SK-N-SH (cell line): ENCODE measurements around the gene NOVA1. TPM values are rescaled to one million over a fixed set of nuclear protein-coding genes. Genes with fewer than 3 reads are reported as not detected.

Experiments
- CTCF ChIA-PET: fragments of 300-600, 350-600 bp; formaldehyde crosslinking; extraction: SDS; loops from one replicate; lab custom pipeline; 2021; lab: Yijun Ruan, JAX
- POLR2A ChIA-PET: fragments of 350-600 bp; sonication (Branson Sonifier 250); formaldehyde crosslinking; extraction: SDS; loops from one replicate; lab custom pipeline; 2020; ENCODE audit warnings: antibody characterized with exemption, inconsistent platforms; lab: Yijun Ruan, JAX
- DNase-seq: peaks from one replicate; pipeline ENCODE4 v3.0.0; 2012
- H2AFZ ChIP-seq: fragments of 200-600 bp; sonication (generic); 2 replicates; pipeline ENCODE4 v1.8.1; 2016; ENCODE audit warnings: antibody characterized with exemption, mild to moderate bottlenecking, low read depth
- H3F3A ChIP-seq: fragments of 200-600 bp; sonication (generic); replicated peaks from 2 replicates; pipeline ENCODE3; 2016; ENCODE audit warnings: antibody characterized with exemption, mild to moderate bottlenecking; ENCODE audit not compliant: insufficient read depth
- H3K27ac ChIP-seq, 2 experiments: fragments of 200-500 bp in 1 of 2; fragments of 200-600 bp in 1 of 2; sonication (Bioruptor generic) in 1 of 2; sonication (generic), shearing (Covaris generic) in 1 of 2; 2 replicates each; pipeline versions ENCODE4 v1.5.1 to v1.6.1; 2014 to 2016; ENCODE audit warnings: low read depth in 2 of 2, inconsistent platforms in 1 of 2, low read length in 1 of 2, mild to moderate bottlenecking in 1 of 2, mixed read lengths in 1 of 2
- H3K27me3 ChIP-seq: fragments of 200-600 bp; sonication (generic), shearing (Covaris generic); 2 replicates; pipeline ENCODE4 v1.6.1; 2016; ENCODE audit warnings: mixed run types; ENCODE audit not compliant: insufficient read depth
- H3K36me3 ChIP-seq, 2 experiments: fragments of 200-500 bp in 1 of 2; fragments of 200-600 bp in 1 of 2; sonication (Bioruptor generic) in 1 of 2; sonication (generic) in 1 of 2; replicated peaks in 1 of 2; 2 replicates each; pipeline versions ENCODE3 to v1.5.1; 2014 to 2016; ENCODE audit warnings: low read length in 1 of 2, mild to moderate bottlenecking in 1 of 2; ENCODE audit not compliant: insufficient read depth in 2 of 2, control insufficient read depth in 1 of 2
- H3K4me1 ChIP-seq, 2 experiments: fragments of 200-500 bp in 1 of 2; fragments of 200-600 bp in 1 of 2; sonication (Bioruptor generic) in 1 of 2; sonication (generic), shearing (Covaris generic) in 1 of 2; 2 replicates each; pipeline versions ENCODE4 v1.5.1 to v1.6.1; 2014 to 2016; ENCODE audit warnings: low read depth in 1 of 2, low read length in 1 of 2, mixed run types in 1 of 2; ENCODE audit not compliant: insufficient read depth in 2 of 2, control insufficient read depth in 1 of 2
- H3K4me2 ChIP-seq: fragments of 200-600 bp; sonication (generic), shearing (Covaris generic); 2 replicates; pipeline ENCODE4 v1.6.1; 2017; ENCODE audit warnings: mixed run types
- H3K4me3 ChIP-seq, 2 experiments: fragments of 200-500 bp in 1 of 2; fragments of 200-600 bp in 1 of 2; sonication (Bioruptor generic) in 1 of 2; sonication (generic), shearing (Covaris generic) in 1 of 2; 2 replicates each; pipeline versions ENCODE4 v1.5.1 to v1.8.1; 2014 to 2016; ENCODE audit warnings: low read depth in 2 of 2, inconsistent platforms in 1 of 2, low read length in 1 of 2, mild to moderate bottlenecking in 1 of 2, mixed read lengths in 1 of 2, moderate library complexity in 1 of 2
- H3K79me2 ChIP-seq: fragments of 200-600 bp; sonication (generic); 2 replicates; pipeline ENCODE4 v1.8.1; 2017; ENCODE audit warnings: mild to moderate bottlenecking; ENCODE audit not compliant: insufficient read depth
- H3K9ac ChIP-seq: fragments of 200-600 bp; sonication (generic); 2 replicates; pipeline ENCODE4 v1.6.1; 2017; ENCODE audit warnings: mixed run types
- H3K9me2 ChIP-seq: fragments of 200-600 bp; sonication (generic); 2 replicates; pipeline ENCODE4 v1.6.1; 2017; ENCODE audit warnings: mixed run types
- H3K9me3 ChIP-seq: fragments of 200-600 bp; sonication (generic); 2 replicates; pipeline ENCODE4 v1.6.1; 2017; ENCODE audit warnings: mixed run types, mild to moderate bottlenecking, moderate library complexity
- H4K20me1 ChIP-seq: fragments of 200-600 bp; sonication (generic); 2 replicates; pipeline ENCODE4 v1.6.1; 2017; ENCODE audit warnings: mild to moderate bottlenecking, mixed run types; ENCODE audit not compliant: insufficient read depth
- CHD2 ChIP-seq: fragments of 150-350 bp; IDR thresholded peaks from 2 replicates; pipeline ENCODE4 v1.6.1; 2018; ENCODE audit warnings: low read length; ENCODE audit not compliant: partially characterized antibody
- ELF1 ChIP-seq: IDR thresholded peaks from 2 replicates; pipeline ENCODE4 v1.4.0; 2012
- EP300 ChIP-seq, 2 experiments: IDR thresholded peaks; 2 replicates each; pipeline versions ENCODE4 v1.4.0 to v1.6.1; 2012; ENCODE audit warnings: borderline replicate concordance in 1 of 2, low read depth in 1 of 2, low read length in 1 of 2
- EZH2phosphoT487 ChIP-seq: fragments of 200-600 bp; sonication (generic); IDR thresholded peaks from 2 replicates; pipeline ENCODE4 v1.6.1; 2017; ENCODE audit warnings: low read depth, mixed run types, mild to moderate bottlenecking, antibody characterized with exemption, moderate library complexity, borderline replicate concordance
- FOSL2 ChIP-seq: IDR thresholded peaks from 2 replicates; pipeline ENCODE4 v1.4.0; 2012; ENCODE audit warnings: low read depth, mild to moderate bottlenecking, moderate library complexity, borderline replicate concordance
- FOXJ3 ChIP-seq: sonication (generic); formaldehyde crosslinking; IDR thresholded peaks from 2 replicates; pipeline ENCODE4 v1.5.1; 2020; ENCODE audit warnings: mild to moderate bottlenecking, missing genetic modification reagents
- GABPA ChIP-seq: IDR thresholded peaks from 2 replicates; pipeline ENCODE4 v1.4.0; 2012; ENCODE audit warnings: low read depth, mild to moderate bottlenecking
- NFIC ChIP-seq: IDR thresholded peaks from 2 replicates; pipeline ENCODE4 v1.4.0; 2012; ENCODE audit warnings: borderline replicate concordance
- PBX3 ChIP-seq: IDR thresholded peaks from 2 replicates; pipeline ENCODE4; 2012
- POLR2AphosphoS5 ChIP-seq: IDR thresholded peaks from 2 replicates; pipeline ENCODE4 v1.6.1; 2012; ENCODE audit warnings: low read depth, low read length
- RFX5 ChIP-seq: IDR thresholded peaks from 2 replicates; pipeline ENCODE4 v1.6.1; 2012; ENCODE audit warnings: mild to moderate bottlenecking, improper control_type of control experiment, low read length
- RXRA ChIP-seq: IDR thresholded peaks from 2 replicates; pipeline ENCODE4 v1.4.0; 2012; ENCODE audit warnings: low read depth, mild to moderate bottlenecking, borderline replicate concordance
- SIN3A ChIP-seq: IDR thresholded peaks from 2 replicates; pipeline ENCODE4 v1.6.1; 2012; ENCODE audit warnings: low read depth, mild to moderate bottlenecking, low read length, moderate library complexity, borderline replicate concordance
- SMC3 ChIP-seq: IDR thresholded peaks from 2 replicates; pipeline ENCODE4 v1.6.1; 2012; ENCODE audit warnings: low read depth, low read length, improper control_type of control experiment
- TCF12 ChIP-seq: IDR thresholded peaks from 2 replicates; pipeline ENCODE4 v1.4.0; 2012
- USF1 ChIP-seq: IDR thresholded peaks from 2 replicates; pipeline ENCODE4 v1.4.0; 2012; ENCODE audit warnings: low read depth, borderline replicate concordance
- YY1 ChIP-seq: IDR thresholded peaks from 2 replicates; pipeline ENCODE4 v1.4.0; 2012; ENCODE audit warnings: low read depth, mild to moderate bottlenecking
- WGBS: methylation state at CpG from one replicate; pipeline ENCODE4 v1.1.6; 2017; ENCODE audit warnings: low lambda C conversion rate; 5-methylcytosine and 5-hydroxymethylcytosine counted together
- polyA plus RNA-seq, 3 experiments: library from polyadenylated mRNA; depleted of rRNA; stranded (reverse); fragments of >200 nt; gene quantifications; 2 replicates each; pipeline ENCODE4 v1.2.3, GENCODE V29; 2012
- TF ChIP-seq, protein P1 (sequence below): IDR thresholded peaks from 2 replicates; pipeline ENCODE4 v1.6.1; 2012; ENCODE audit warnings: mild to moderate bottlenecking, low read depth, low read length, moderate library complexity
- TF ChIP-seq, protein P2 (sequence below): fragments of 150-350 bp; IDR thresholded peaks from 2 replicates; pipeline ENCODE4 v1.6.1; 2016; ENCODE audit warnings: mild to moderate bottlenecking, low read depth, low read length
- TF ChIP-seq, protein P3 (sequence below): fragments of 150-350 bp; IDR thresholded peaks from 2 replicates; pipeline ENCODE4 v1.6.1; 2017; ENCODE audit warnings: antibody characterized with exemption, low read length, low read depth, borderline replicate concordance

NOVA1 gene
- polyA plus RNA-seq, 1 of the 3 experiments (the other 2 are of a cell fraction) = 0.44 TPM

- no peaks in the 10 kb centered on the region for H3F3A ChIP-seq
- no peak for TF ChIP-seq FOSL2
- TF ChIP-seq, protein P1, sequence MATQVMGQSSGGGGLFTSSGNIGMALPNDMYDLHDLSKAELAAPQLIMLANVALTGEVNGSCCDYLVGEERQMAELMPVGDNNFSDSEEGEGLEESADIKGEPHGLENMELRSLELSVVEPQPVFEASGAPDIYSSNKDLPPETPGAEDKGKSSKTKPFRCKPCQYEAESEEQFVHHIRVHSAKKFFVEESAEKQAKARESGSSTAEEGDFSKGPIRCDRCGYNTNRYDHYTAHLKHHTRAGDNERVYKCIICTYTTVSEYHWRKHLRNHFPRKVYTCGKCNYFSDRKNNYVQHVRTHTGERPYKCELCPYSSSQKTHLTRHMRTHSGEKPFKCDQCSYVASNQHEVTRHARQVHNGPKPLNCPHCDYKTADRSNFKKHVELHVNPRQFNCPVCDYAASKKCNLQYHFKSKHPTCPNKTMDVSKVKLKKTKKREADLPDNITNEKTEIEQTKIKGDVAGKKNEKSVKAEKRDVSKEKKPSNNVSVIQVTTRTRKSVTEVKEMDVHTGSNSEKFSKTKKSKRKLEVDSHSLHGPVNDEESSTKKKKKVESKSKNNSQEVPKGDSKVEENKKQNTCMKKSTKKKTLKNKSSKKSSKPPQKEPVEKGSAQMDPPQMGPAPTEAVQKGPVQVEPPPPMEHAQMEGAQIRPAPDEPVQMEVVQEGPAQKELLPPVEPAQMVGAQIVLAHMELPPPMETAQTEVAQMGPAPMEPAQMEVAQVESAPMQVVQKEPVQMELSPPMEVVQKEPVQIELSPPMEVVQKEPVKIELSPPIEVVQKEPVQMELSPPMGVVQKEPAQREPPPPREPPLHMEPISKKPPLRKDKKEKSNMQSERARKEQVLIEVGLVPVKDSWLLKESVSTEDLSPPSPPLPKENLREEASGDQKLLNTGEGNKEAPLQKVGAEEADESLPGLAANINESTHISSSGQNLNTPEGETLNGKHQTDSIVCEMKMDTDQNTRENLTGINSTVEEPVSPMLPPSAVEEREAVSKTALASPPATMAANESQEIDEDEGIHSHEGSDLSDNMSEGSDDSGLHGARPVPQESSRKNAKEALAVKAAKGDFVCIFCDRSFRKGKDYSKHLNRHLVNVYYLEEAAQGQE = no peak
- TF ChIP-seq SIN3A = no peak
- no peak for TF ChIP-seq NFIC
- TF ChIP-seq, protein P2, sequence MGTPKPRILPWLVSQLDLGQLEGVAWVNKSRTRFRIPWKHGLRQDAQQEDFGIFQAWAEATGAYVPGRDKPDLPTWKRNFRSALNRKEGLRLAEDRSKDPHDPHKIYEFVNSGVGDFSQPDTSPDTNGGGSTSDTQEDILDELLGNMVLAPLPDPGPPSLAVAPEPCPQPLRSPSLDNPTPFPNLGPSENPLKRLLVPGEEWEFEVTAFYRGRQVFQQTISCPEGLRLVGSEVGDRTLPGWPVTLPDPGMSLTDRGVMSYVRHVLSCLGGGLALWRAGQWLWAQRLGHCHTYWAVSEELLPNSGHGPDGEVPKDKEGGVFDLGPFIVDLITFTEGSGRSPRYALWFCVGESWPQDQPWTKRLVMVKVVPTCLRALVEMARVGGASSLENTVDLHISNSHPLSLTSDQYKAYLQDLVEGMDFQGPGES = no peak
- no peak for TF ChIP-seq YY1
- TF ChIP-seq ELF1 = no peak
- no peak for TF ChIP-seq SMC3
- no peak for TF ChIP-seq EP300 (IDR thresholded peaks at IDR 0.05; ENCODE audit: borderline replicate concordance in 1 of 2, low read depth in 1 of 2, low read length in 1 of 2)
- no peak for TF ChIP-seq TCF12
- TF ChIP-seq GABPA = no peak
- no peak for DNase-seq
- no peak overlapping the region for H3K27ac ChIP-seq
- no peak overlapping the region for H2AFZ ChIP-seq
- 89% methylated on average over 1 of the region's 1 CpG for WGBS
- no peaks in the 10 kb centered on the region for H3K27me3 ChIP-seq
- H3K9ac ChIP-seq = no peak overlapping the region
- H3K4me1 ChIP-seq = no peaks in the 10 kb centered on the region; a peak in 1 of 4 replicates
- H3K36me3 ChIP-seq = no peaks in the 10 kb centered on the region
- no peaks in the 10 kb centered on the region for H4K20me1 ChIP-seq
- ChIA-PET CTCF (no interaction called here), POLR2A (no interaction called here)
- H3K9me2 ChIP-seq = no peaks in the 10 kb centered on the region
- no peaks in the 10 kb centered on the region for H3K9me3 ChIP-seq
- no peak overlapping the region for H3K4me3 ChIP-seq
- H3K79me2 ChIP-seq = no peaks in the 10 kb centered on the region
- no peak overlapping the region for H3K4me2 ChIP-seq
Observed at GRCh38 chr14:26526137-26526536, 71.7 kb downstream of the NOVA1 start.

DNA sequence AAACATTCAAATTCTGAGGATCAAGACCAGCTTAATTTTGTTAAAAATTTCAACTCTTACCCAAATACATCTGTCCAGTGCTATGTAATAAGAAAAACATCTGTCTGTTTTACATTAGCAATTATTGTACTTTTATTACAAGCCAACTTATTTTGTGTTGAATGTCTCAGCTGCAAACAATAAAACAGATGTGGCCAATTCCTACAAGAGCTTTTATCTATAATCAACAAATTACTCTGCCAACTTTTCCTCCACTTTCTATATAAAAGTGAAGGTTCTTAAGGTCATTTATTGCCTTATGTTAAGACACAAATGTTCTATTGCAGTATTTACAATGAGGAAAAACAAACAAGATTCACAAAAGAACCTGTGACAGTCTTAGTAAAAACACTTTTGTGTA is 72.7 kb downstream of the NOVA1 start:
- no peaks in the 10 kb centered on the region for H3K36me3 ChIP-seq
- peak; percentile 9 for DNase-seq
- H3K9me3 ChIP-seq = no peaks in the 10 kb centered on the region
- no peaks in the 10 kb centered on the region for H3K27me3 ChIP-seq
- POLR2A ChIA-PET = no interaction called here
- H3K9me2 ChIP-seq = no peaks in the 10 kb centered on the region
- TF ChIP-seq USF1 = no peak
- no peak for TF ChIP-seq FOXJ3 (CRISPR knock-in tag)
- TF ChIP-seq YY1 = no peak
- TF ChIP-seq PBX3 = no peak
- TF ChIP-seq ELF1 = no peak
- no peak for TF ChIP-seq EZH2phosphoT487
- TF ChIP-seq SIN3A = no peak
- no peak for TF ChIP-seq SMC3
- TF ChIP-seq EP300 (IDR thresholded peaks at IDR 0.05; ENCODE audit: borderline replicate concordance in 1 of 2, low read depth in 1 of 2, low read length in 1 of 2) = no peak
- TF ChIP-seq RFX5 = no peak
- TF ChIP-seq, protein P3, sequence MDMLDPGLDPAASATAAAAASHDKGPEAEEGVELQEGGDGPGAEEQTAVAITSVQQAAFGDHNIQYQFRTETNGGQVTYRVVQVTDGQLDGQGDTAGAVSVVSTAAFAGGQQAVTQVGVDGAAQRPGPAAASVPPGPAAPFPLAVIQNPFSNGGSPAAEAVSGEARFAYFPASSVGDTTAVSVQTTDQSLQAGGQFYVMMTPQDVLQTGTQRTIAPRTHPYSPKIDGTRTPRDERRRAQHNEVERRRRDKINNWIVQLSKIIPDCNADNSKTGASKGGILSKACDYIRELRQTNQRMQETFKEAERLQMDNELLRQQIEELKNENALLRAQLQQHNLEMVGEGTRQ = no peak
- no peak for TF ChIP-seq POLR2AphosphoS5
- no peak for TF ChIP-seq CHD2
- no peak for TF ChIP-seq FOSL2
- TF ChIP-seq RXRA = no peak
- H3K9ac ChIP-seq = no peak overlapping the region
- H3F3A ChIP-seq = no peaks in the 10 kb centered on the region
- H2AFZ ChIP-seq = no peak overlapping the region
- H3K4me1 ChIP-seq = no peaks in the 10 kb centered on the region; a peak in 1 of 4 replicates
- CTCF ChIA-PET = no interaction called here
- H3K4me2 ChIP-seq = no peak overlapping the region
- no peak overlapping the region for H3K27ac ChIP-seq
- no peaks in the 10 kb centered on the region for H4K20me1 ChIP-seq
- H3K4me3 ChIP-seq = no peak overlapping the region
- no peaks in the 10 kb centered on the region for H3K79me2 ChIP-seq
